Endothelial cell of umbilical vein (primary cell): ENCODE results near the gene CHID1. TPM values are rescaled to one million over a fixed set of nuclear protein-coding genes. Genes with fewer than 3 reads are reported as not detected.

ENCODE experiments used
- BruUV-seq: library from RNA; stranded (reverse); fragments of 400-500 nt; replicated peaks from 2 replicates; lab custom pipeline; 2021; lab: Mats Ljungman, UMichigan
- CTCF ChIA-PET: fragments of 300-600, 350-600 bp; sonication (Branson Sonifier 250); formaldehyde crosslinking; loops from one replicate; lab custom pipeline; 2021; ENCODE audit warnings: antibody characterized with exemption, inconsistent platforms; lab: Charles Lee
- POLR2A ChIA-PET: fragments of 300-600, 350-600 bp; sonication (Branson Sonifier 250); formaldehyde crosslinking; loops from one replicate; lab custom pipeline; 2021; ENCODE audit warnings: antibody characterized with exemption, inconsistent platforms; lab: Charles Lee
- DNase-seq: peaks from one replicate; pipeline ENCODE4 v3.0.0-alpha.2; 2011; ENCODE audit warnings: low read depth, low spot score
- FAIRE-seq: peaks from 2 replicates; lab custom pipeline; 2011; peaks lifted over from hg19 to GRCh38; lab: Jason Lieb, UNC
- H2AFZ ChIP-seq: 2 replicates; pipeline ENCODE4 v1.6.0; 2012; ENCODE audit warnings: low read depth, low read length, control low read depth, inconsistent platforms
- H3K27ac ChIP-seq: 2 replicates; pipeline ENCODE4 v1.5.1; 2011; ENCODE audit warnings: low read depth, mild to moderate bottlenecking, control low read depth, low read length, moderate library complexity; ENCODE audit not compliant: insufficient read depth
- H3K27me3 ChIP-seq, 2 experiments: 2 replicates each; pipeline versions ENCODE4 v1.6.0 to v1.6.1; 2011; ENCODE audit warnings: low read length in 2 of 2, mixed read lengths in 1 of 2; ENCODE audit not compliant: control insufficient read depth in 2 of 2, insufficient read depth in 2 of 2
- H3K36me3 ChIP-seq, 2 experiments: 2 replicates in 1 of 2; 3 replicates in 1 of 2; pipeline ENCODE4 v1.5.1; 2011; ENCODE audit warnings: low read length in 2 of 2, mild to moderate bottlenecking in 1 of 2, moderate library complexity in 1 of 2; ENCODE audit not compliant: control insufficient read depth in 2 of 2, insufficient read depth in 2 of 2; ENCODE audit errors: extremely low read depth in 1 of 2
- H3K4me1 ChIP-seq: 3 replicates; pipeline ENCODE4 v1.5.1; 2011; ENCODE audit warnings: mild to moderate bottlenecking, low read length; ENCODE audit not compliant: control insufficient read depth, insufficient read depth; ENCODE audit errors: extremely low read depth
- H3K4me2 ChIP-seq: 2 replicates; pipeline ENCODE4 v1.6.1; 2011; ENCODE audit warnings: low read length, control low read depth, mixed read lengths; ENCODE audit not compliant: insufficient read depth
- H3K4me3 ChIP-seq, 3 experiments: fragments of 200-600 bp in 1 of 3; sonication (generic), shearing (Covaris generic) in 1 of 3; replicated peaks in 1 of 3; 2 replicates each; pipeline ENCODE4 v1.5.1; 2011 to 2016; ENCODE audit warnings: control low read depth in 3 of 3, low read length in 3 of 3, mild to moderate bottlenecking in 2 of 3, inconsistent platforms in 1 of 3, low read depth in 1 of 3, moderate library complexity in 1 of 3; ENCODE audit not compliant: insufficient read depth in 1 of 3
- H3K79me2 ChIP-seq: 2 replicates; pipeline ENCODE4 v1.6.0; 2012; ENCODE audit warnings: low read length, inconsistent platforms; ENCODE audit not compliant: control insufficient read depth, insufficient read depth
- H3K9ac ChIP-seq: replicated peaks from 2 replicates; pipeline ENCODE3; 2011; ENCODE audit warnings: low read length, control low read depth; ENCODE audit not compliant: insufficient read depth; ENCODE audit errors: extremely low read depth
- H3K9me1 ChIP-seq: replicated peaks from 3 replicates; pipeline ENCODE4 v1.6.0; 2011; ENCODE audit warnings: mild to moderate bottlenecking, low read length; ENCODE audit not compliant: control insufficient read depth, insufficient read depth; ENCODE audit errors: extremely low read depth
- H3K9me3 ChIP-seq: replicated peaks from 2 replicates; pipeline ENCODE4 v1.5.1; 2012; ENCODE audit warnings: low read length, inconsistent platforms; ENCODE audit not compliant: control insufficient read depth, insufficient read depth
- H4K20me1 ChIP-seq: replicated peaks from 2 replicates; pipeline ENCODE3; 2011; ENCODE audit warnings: mild to moderate bottlenecking, low read length; ENCODE audit not compliant: control insufficient read depth, insufficient read depth; ENCODE audit errors: extremely low read depth
- EZH2 ChIP-seq: IDR thresholded peaks from 2 replicates; pipeline ENCODE4 v1.6.1; 2012; ENCODE audit warnings: borderline replicate concordance, low read depth, mild to moderate bottlenecking, moderate library complexity, low read length, inconsistent platforms; ENCODE audit not compliant: severe bottlenecking
- POLR2A ChIP-seq: IDR thresholded peaks from 2 replicates; pipeline ENCODE4 v1.6.1; 2012; ENCODE audit warnings: low read depth, mild to moderate bottlenecking, control low read depth, low read length
- POLR2AphosphoS5 ChIP-seq: IDR thresholded peaks from 2 replicates; pipeline ENCODE4 v1.6.1; 2012; ENCODE audit warnings: low read depth, mild to moderate bottlenecking, control low read depth, low read length, moderate library complexity; ENCODE audit not compliant: insufficient read depth
- dilution Hi-C: fragments of 300-500 bp; cut with MboI; formaldehyde crosslinking; loops from one replicate; pipeline ENCODE4 v1.15.0; 2019; ENCODE audit warnings: low sequenced_read_pairs; ENCODE audit not compliant: extremely low pct_ligation_motif_present
- intact Hi-C: fragments of 100-400 bp; cut with micrococcal nuclease; formaldehyde crosslinking; loops from one replicate; pipeline ENCODE4 v1.10.0; 2022
- polyA plus RNA-seq, 4 experiments: library from polyadenylated mRNA; depleted of rRNA in 3 of 4; stranded (reverse) in 3 of 4; unstranded in 1 of 4; fragments of >200 nt; gene quantifications; 2 replicates each; pipeline versions ENCODE4 v1.2.1 to v1.2.3, GENCODE V29; 2011 to 2012; ENCODE audit warnings: missing spikeins in 1 of 4
- total RNA-seq: library from RNA; stranded (reverse); gene quantifications from 2 replicates; pipeline ENCODE4 v1.2.3, GENCODE V29; 2021
- TF ChIP-seq, protein P1 (sequence below), 2 donors: IDR thresholded peaks; 1 replicate in 1 of 2; 2 replicates in 1 of 2; pipeline ENCODE4 v1.5.1; 2011; ENCODE audit warnings: low read length in 2 of 2, mild to moderate bottlenecking in 2 of 2, moderate library complexity in 2 of 2, control low read depth in 1 of 2, inconsistent platforms in 1 of 2, low read depth in 1 of 2; ENCODE audit not compliant: insufficient read depth in 1 of 2; ENCODE audit errors: extremely low read depth in 1 of 2

CHID1 gene
- total and polyA plus RNA-seq, 2 donors (not counting 3 experiments of a cell fraction or from before 2014, with no cell fraction given), result 89.8 to 107 TPM

DNA sequence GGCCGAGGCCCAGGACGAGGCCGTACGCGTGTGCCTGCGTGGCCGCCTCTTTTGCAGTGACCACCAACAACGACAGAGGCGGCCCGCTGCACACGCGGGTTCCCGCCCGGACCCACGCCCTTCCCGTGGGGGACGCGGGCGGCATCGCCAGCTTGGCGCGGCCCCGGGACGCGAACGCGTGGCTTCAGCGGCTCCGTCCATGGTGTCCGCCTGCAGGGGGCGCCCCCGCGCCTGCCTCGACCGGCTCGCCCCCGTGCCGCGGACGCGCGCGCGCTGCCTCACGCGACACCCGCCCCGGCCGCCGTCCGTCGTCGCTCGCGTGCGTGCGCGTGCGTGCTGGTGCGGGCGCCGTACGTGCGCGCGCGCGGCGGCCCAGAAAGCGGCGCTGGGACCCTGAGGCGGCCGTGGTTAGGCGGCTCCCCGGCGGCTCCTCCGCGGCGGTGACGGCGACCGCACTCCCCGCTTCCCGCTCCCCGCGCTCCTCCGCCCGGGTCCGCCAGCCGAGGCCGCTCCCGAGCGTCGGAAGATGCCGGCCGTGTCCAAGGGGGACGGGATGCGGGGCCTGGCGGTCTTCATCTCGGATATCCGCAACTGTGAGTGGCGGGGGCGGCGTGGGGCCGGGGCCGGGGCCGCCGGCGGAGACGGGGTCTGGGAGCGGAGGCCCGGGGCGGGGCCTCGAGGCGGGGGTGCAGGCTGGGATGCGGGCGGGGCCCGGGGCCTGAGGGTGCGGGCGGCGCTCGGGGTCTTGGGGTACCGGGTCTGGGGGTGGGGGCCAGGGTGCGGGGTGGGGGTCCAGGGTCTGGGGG lies 15.1 kb upstream of the CHID1 start, which contains the start of gene AP2A2:
TSS of gene AP2A2 (plus strand) at position 375 of the 806 bp plus-strand sequence. CDS start at position 527, 152 bp downstream.
- peak within 1 kb of the TSS; percentile 97 for H2AFZ ChIP-seq
- H3K36me3 ChIP-seq, result peaks cover 0 to 2% of the 10 kb centered on the region in 2 experiments
- peak within 1 kb of the TSS; percentile 85 for H3K4me2 ChIP-seq
- ChIA-PET POLR2A (interaction anchor here (0.7 kb wide), 1 partner anchor 69 kb away, joined by 3 read pairs; no protein-coding TSS in a partner anchor), CTCF (interaction anchor here (0.8 to 2.8 kb wide), 13 partner anchors 8 to 125 kb away, joined by 3 to 13 read pairs (median 7); partner anchors contain the start of gene TSPAN4)
- H3K79me2 ChIP-seq, result peaks cover 33% of the 10 kb centered on the region
- peak within 1 kb of the TSS; percentile 71 for H3K9ac ChIP-seq
- peak; percentile 87 for DNase-seq
- TF ChIP-seq, protein P1, sequence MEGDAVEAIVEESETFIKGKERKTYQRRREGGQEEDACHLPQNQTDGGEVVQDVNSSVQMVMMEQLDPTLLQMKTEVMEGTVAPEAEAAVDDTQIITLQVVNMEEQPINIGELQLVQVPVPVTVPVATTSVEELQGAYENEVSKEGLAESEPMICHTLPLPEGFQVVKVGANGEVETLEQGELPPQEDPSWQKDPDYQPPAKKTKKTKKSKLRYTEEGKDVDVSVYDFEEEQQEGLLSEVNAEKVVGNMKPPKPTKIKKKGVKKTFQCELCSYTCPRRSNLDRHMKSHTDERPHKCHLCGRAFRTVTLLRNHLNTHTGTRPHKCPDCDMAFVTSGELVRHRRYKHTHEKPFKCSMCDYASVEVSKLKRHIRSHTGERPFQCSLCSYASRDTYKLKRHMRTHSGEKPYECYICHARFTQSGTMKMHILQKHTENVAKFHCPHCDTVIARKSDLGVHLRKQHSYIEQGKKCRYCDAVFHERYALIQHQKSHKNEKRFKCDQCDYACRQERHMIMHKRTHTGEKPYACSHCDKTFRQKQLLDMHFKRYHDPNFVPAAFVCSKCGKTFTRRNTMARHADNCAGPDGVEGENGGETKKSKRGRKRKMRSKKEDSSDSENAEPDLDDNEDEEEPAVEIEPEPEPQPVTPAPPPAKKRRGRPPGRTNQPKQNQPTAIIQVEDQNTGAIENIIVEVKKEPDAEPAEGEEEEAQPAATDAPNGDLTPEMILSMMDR (IDR thresholded peaks at IDR 0.05; ENCODE audit: extremely low read depth in 1 of 2, insufficient read depth in 1 of 2, low read depth in 1 of 2, low read length in 2 of 2), result peak; percentile 72 to 77
- TF ChIP-seq POLR2AphosphoS5 (peak; percentile 86), POLR2A (peak; percentile 78), EZH2 (no peak)
- no peaks in the 10 kb centered on the region for H3K9me3 ChIP-seq
- intact Hi-C loops, result loop anchor here (2.0 kb wide), 1 partner anchor 15 kb away; the partner anchor contains the start of gene CHID1
- FAIRE-seq, result peak; percentile 67
- no peaks in the 10 kb centered on the region for H3K9me1 ChIP-seq
- H3K4me3 ChIP-seq, result peak within 1 kb of the TSS; percentile 32 to 73 (median 67)
- peak within 1 kb of the TSS; percentile 67 for H3K27ac ChIP-seq
- dilution Hi-C loops, result no loop called here
- peaks cover 2% of the 10 kb centered on the region for H4K20me1 ChIP-seq
- no peaks in the 10 kb centered on the region for H3K27me3 ChIP-seq
- H3K4me1 ChIP-seq, result peaks cover 18% of the 10 kb centered on the region
- BruUV-seq, result no TSS peak
